IMR-90 (cell line): ENCODE measurements around the gene MAB21L2. TPM values are rescaled to one million over a fixed set of nuclear protein-coding genes. Genes with fewer than 3 reads are reported as not detected.

Source experiments
- ATAC-seq: fragments of 200-7000 bp; cut with Tn5 transposase; 2 replicates; pipeline ENCODE4 v1.9.1; 2020; ENCODE audit warnings: low read depth, mild to moderate bottlenecking, moderate library complexity
- BruUV-seq: library from RNA; stranded (reverse); fragments of 400-500 nt; replicated peaks from 2 replicates; lab custom pipeline; 2021; lab: Mats Ljungman, UMichigan
- CTCF ChIA-PET: fragments of 300-600 bp; formaldehyde crosslinking; extraction: SDS; loops from one replicate; lab custom pipeline; 2021; ENCODE audit warnings: antibody characterized with exemption; lab: Yijun Ruan, JAX
- POLR2A ChIA-PET: fragments of 300-600 bp; sonication (Branson Sonifier 250); formaldehyde crosslinking; loops from one replicate; lab custom pipeline; 2022; ENCODE audit warnings: antibody characterized with exemption; ENCODE audit not compliant: unreplicated experiment; lab: Charles Lee
- DNase-seq: peaks from one replicate; pipeline ENCODE4 v3.0.0; 2013
- H2AFZ ChIP-seq: replicated peaks from 2 replicates; pipeline ENCODE3; 2013; ENCODE audit warnings: low read length, mild to moderate bottlenecking; ENCODE audit not compliant: poor library complexity
- H2AK5ac ChIP-seq: 2 replicates; pipeline ENCODE4 v1.6.1; 2013; ENCODE audit warnings: low read depth, low read length, inconsistent platforms
- H2AK9ac ChIP-seq: replicated peaks from 2 replicates; pipeline ENCODE3; 2013; ENCODE audit warnings: mild to moderate bottlenecking, low read depth, low read length, moderate library complexity; ENCODE audit not compliant: poor library complexity
- H2BK120ac ChIP-seq: 2 replicates; pipeline ENCODE4 v1.6.1; 2013; ENCODE audit warnings: low read depth, low read length, inconsistent platforms
- H2BK15ac ChIP-seq: 3 replicates; pipeline ENCODE4 v1.6.1; 2013; ENCODE audit warnings: low read depth, low read length, inconsistent platforms
- H2BK20ac ChIP-seq: 2 replicates; pipeline ENCODE4 v1.6.1; 2013; ENCODE audit warnings: low read depth, mild to moderate bottlenecking, inconsistent platforms, low read length, moderate library complexity
- H2BK5ac ChIP-seq: 2 replicates; pipeline ENCODE4 v1.6.1; 2013; ENCODE audit warnings: mild to moderate bottlenecking, low read depth, low read length, inconsistent platforms; ENCODE audit not compliant: poor library complexity, severe bottlenecking
- H3K14ac ChIP-seq: replicated peaks from 2 replicates; pipeline ENCODE4 v1.6.1; 2013; ENCODE audit warnings: low read depth, low read length, inconsistent platforms
- H3K18ac ChIP-seq: 2 replicates; pipeline ENCODE4 v1.6.1; 2013; ENCODE audit warnings: low read depth, low read length, control low read depth
- H3K23ac ChIP-seq: 2 replicates; pipeline ENCODE4 v1.6.1; 2013; ENCODE audit warnings: low read depth, low read length, inconsistent platforms
- H3K27ac ChIP-seq: 2 replicates; pipeline ENCODE4 v1.5.1; 2013; ENCODE audit warnings: mild to moderate bottlenecking, control low read depth, low read length; ENCODE audit not compliant: insufficient read depth
- H3K27me3 ChIP-seq: 2 replicates; pipeline ENCODE4 v1.6.1; 2013; ENCODE audit warnings: low read length; ENCODE audit not compliant: control insufficient read depth, insufficient read depth
- H3K36me3 ChIP-seq: 2 replicates; pipeline ENCODE4 v1.6.1; 2013; ENCODE audit warnings: low read length, mixed read lengths; ENCODE audit not compliant: control insufficient read depth, insufficient read depth
- H3K4ac ChIP-seq: 2 replicates; pipeline ENCODE4 v1.6.1; 2013; ENCODE audit warnings: low read depth, low read length, inconsistent platforms
- H3K4me1 ChIP-seq: 2 replicates; pipeline ENCODE4 v1.6.1; 2013; ENCODE audit warnings: low read length, mixed read lengths; ENCODE audit not compliant: control insufficient read depth, insufficient read depth
- H3K4me2 ChIP-seq: 2 replicates; pipeline ENCODE4 v1.6.1; 2013; ENCODE audit warnings: low read depth, mild to moderate bottlenecking, control low read depth, low read length, moderate library complexity
- H3K4me3 ChIP-seq: 2 replicates; pipeline ENCODE4 v1.5.1; 2013; ENCODE audit warnings: low read depth, mild to moderate bottlenecking, control low read depth, low read length, moderate library complexity; ENCODE audit not compliant: insufficient read depth
- H3K56ac ChIP-seq: 2 replicates; pipeline ENCODE4 v1.6.1; 2013; ENCODE audit warnings: low read length, inconsistent platforms; ENCODE audit not compliant: insufficient read depth; ENCODE audit errors: extremely low read depth
- H3K79me1 ChIP-seq, 2 experiments: 2 replicates each; pipeline ENCODE4 v1.6.1; 2013; ENCODE audit warnings: low read length in 2 of 2, inconsistent platforms in 1 of 2, low read depth in 1 of 2
- H3K9ac ChIP-seq: 2 replicates; pipeline ENCODE4 v1.6.1; 2013; ENCODE audit warnings: low read depth, low read length, control low read depth
- H3K9me1 ChIP-seq: 2 replicates; pipeline ENCODE4 v1.6.1; 2013; ENCODE audit warnings: low read length, inconsistent platforms; ENCODE audit not compliant: insufficient read depth
- H3K9me3 ChIP-seq: 2 replicates; pipeline ENCODE4 v1.6.1; 2013; ENCODE audit warnings: low read length; ENCODE audit not compliant: control insufficient read depth, insufficient read depth
- H4K20me1 ChIP-seq: 2 replicates; pipeline ENCODE4 v1.6.1; 2013; ENCODE audit warnings: low read length, inconsistent platforms; ENCODE audit not compliant: insufficient read depth
- H4K5ac ChIP-seq: 2 replicates; pipeline ENCODE4 v1.6.1; 2013; ENCODE audit warnings: mild to moderate bottlenecking, low read depth, low read length, control low read depth
- H4K8ac ChIP-seq, 2 experiments: 2 replicates each; pipeline ENCODE4 v1.6.1; 2013; ENCODE audit warnings: low read depth in 2 of 2, low read length in 2 of 2, control low read depth in 1 of 2, inconsistent platforms in 1 of 2
- H4K91ac ChIP-seq: 2 replicates; pipeline ENCODE4 v1.6.1; 2013; ENCODE audit warnings: low read depth, low read length, inconsistent platforms; ENCODE audit not compliant: insufficient read depth
- CEBPB ChIP-seq: IDR thresholded peaks from 2 replicates; pipeline ENCODE4 v1.6.1; 2012; ENCODE audit warnings: low read depth, low read length, improper control_type of control experiment
- POLR2A ChIP-seq: IDR thresholded peaks from 2 replicates; pipeline ENCODE4 v1.6.1; 2012; ENCODE audit warnings: mild to moderate bottlenecking, low read depth, low read length
- WGBS, 2 experiments: methylation state at CpG; one replicate each; pipeline versions ENCODE4 v1.1.5 to v1.1.7; 2013; ENCODE audit warnings: missing lambda C conversion rate in 2 of 2; ENCODE audit not compliant: insufficient read length in 1 of 2; ENCODE audit errors: extremely low coverage in 2 of 2; 5-methylcytosine and 5-hydroxymethylcytosine counted together
- dilution Hi-C: fragments of 300-500 bp; cut with HindIII; formaldehyde crosslinking; loops from one replicate; pipeline ENCODE4 v1.14.3; 2018; ENCODE audit warnings: low sequenced_read_pairs; ENCODE audit not compliant: unreplicated experiment
- in situ Hi-C: fragments of 300-500 bp; cut with MboI; formaldehyde crosslinking; loops from 3 replicates; pipeline ENCODE4 v1.14.3; 2019; ENCODE audit warnings: low sequenced_read_pairs, inconsistent platforms, mixed read lengths
- intact Hi-C: fragments of 100-400 bp; cut with micrococcal nuclease; formaldehyde crosslinking; loops from 2 replicates; pipeline ENCODE4 v1.10.0; 2022
- polyA plus RNA-seq, 3 experiments: library from polyadenylated mRNA; depleted of rRNA; stranded (reverse); fragments of >200 nt; gene quantifications; 2 replicates each; pipeline ENCODE4 v1.2.3, GENCODE V29; 2012; ENCODE audit warnings: low replicate concordance in 1 of 3
- total RNA-seq: library from RNA; depleted of rRNA; stranded (reverse); fragments of >200 nt; gene quantifications from 2 replicates; pipeline ENCODE4 v1.2.3, GENCODE V29; 2012

MAB21L2 gene
- total and polyA plus RNA-seq, 2 of the 4 experiments (the other 2 are of a cell fraction) = 7.6 to 12.0 TPM

DNA sequence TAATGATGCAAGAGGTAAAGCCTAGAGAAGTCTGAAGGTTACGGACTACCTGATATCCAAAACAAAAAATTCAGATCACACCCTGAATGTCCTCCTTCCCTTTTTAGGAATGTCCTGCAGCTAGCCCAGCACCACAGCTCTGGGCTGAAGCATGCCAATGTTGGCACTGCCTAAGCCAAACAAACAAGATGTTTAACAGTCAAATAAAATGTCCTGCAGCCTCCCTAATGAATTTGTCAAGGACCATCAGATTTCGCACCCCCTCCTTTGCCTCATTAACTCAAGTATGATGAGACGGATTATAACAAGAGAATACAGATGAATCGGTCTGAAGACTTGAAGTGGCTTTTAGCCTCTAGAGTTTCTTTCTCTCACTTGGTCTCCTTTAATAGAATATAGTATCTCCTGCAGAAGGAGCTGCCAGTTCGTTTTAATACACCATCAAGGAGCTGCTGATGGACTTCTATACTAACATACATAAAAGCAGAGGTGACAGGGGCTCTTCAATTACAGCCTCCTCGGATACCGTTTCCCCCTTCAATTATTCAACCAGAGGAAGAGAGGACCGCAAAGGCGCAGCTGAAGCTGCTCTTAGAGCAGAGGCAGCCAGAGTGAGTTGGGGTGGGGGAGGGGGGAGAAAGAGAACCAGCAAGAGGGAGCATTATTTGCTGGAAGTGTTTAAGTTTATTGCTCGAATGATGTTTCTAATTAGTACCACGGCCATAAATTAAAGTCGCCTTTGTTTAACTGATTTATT is 3.0 kb upstream of the MAB21L2 start:
- Histone ChIP-seq H2AFZ (peak overlapping the region; percentile 60), H2BK20ac (peak overlapping the region; percentile 33; the same call in 1 of the 2 replicates), H3K4me2 (peak overlapping the region; percentile 79), H3K4me3 (peak overlapping the region; percentile 49), H4K91ac (no peak overlapping the region; the same call in 1 of the 2 replicates), H3K27me3 (no peaks in the 10 kb centered on the region), H3K14ac (peak overlapping the region; percentile 48), H3K27ac (peak overlapping the region; percentile 70; the same call in 1 of the 2 replicates), H2AK9ac (no peak overlapping the region), H3K9ac (peak overlapping the region; percentile 67; the same call in 1 of the 2 replicates), H3K23ac (peak overlapping the region; percentile 70), H3K9me3 (no peaks in the 10 kb centered on the region), H3K36me3 (no peaks in the 10 kb centered on the region), H2AK5ac (no peak overlapping the region; the same call in 1 of the 2 replicates), H4K5ac (no peak overlapping the region; the same call in 1 of the 2 replicates), H2BK5ac (peak overlapping the region; percentile 53), H3K56ac (no peak overlapping the region; the same call in 1 of the 2 replicates), H4K8ac (peak overlapping the region; percentile 61 to 77; a peak in 2 of 4 replicates), H3K4ac (no peak overlapping the region), H2BK120ac (peak overlapping the region; percentile 26; the same call in 1 of the 2 replicates), H3K4me1 (0 out of 2 replicates have a peak, but pooled peaks cover 2% of the 10 kb centered on the region), H3K79me1 (peaks cover 0 to 10% of the 10 kb centered on the region in 2 experiments; a peak in 2 of 4 replicates), H4K20me1 (no peaks in the 10 kb centered on the region), H3K18ac (no peak overlapping the region), H2BK15ac (0 out of 3 replicates have a peak overlapping the region, but pooled peaks have one; percentile 24), H3K9me1 (peaks cover 2% of the 10 kb centered on the region; the same call in 1 of the 2 replicates)
- dilution Hi-C loops (no loop called here), in situ Hi-C loops (no loop called here), intact Hi-C loops (no loop called here)
- TF ChIP-seq POLR2A = no peak
- TF ChIP-seq CEBPB = 0 out of 2 replicates have a peak, but pooled peaks have one; percentile 14
- ChIA-PET POLR2A (no interaction called here), CTCF (interaction anchor here (0.5 to 1.5 kb wide), 3 partner anchors 21 to 281 kb away, joined by 3 to 4 read pairs (median 3); no protein-coding TSS in a partner anchor)
- ATAC-seq = 0 out of 2 replicates have a peak, but pooled peaks have one; percentile 18
- peak; percentile 57 for DNase-seq
- BruUV-seq = no TSS peak
- no CpG with 5 or more reads among the region's 12 CpGs for WGBS, 2 experiments
